ENCODE results near the gene ACSBG1. TPM values are rescaled to one million over a fixed set of nuclear protein-coding genes. Genes with fewer than 3 reads are reported as not detected.

Gene ACSBG1
- total and polyA plus RNA-seq, 4 donors: 0.47 to 7.9 (median 2.5) TPM

DNA sequence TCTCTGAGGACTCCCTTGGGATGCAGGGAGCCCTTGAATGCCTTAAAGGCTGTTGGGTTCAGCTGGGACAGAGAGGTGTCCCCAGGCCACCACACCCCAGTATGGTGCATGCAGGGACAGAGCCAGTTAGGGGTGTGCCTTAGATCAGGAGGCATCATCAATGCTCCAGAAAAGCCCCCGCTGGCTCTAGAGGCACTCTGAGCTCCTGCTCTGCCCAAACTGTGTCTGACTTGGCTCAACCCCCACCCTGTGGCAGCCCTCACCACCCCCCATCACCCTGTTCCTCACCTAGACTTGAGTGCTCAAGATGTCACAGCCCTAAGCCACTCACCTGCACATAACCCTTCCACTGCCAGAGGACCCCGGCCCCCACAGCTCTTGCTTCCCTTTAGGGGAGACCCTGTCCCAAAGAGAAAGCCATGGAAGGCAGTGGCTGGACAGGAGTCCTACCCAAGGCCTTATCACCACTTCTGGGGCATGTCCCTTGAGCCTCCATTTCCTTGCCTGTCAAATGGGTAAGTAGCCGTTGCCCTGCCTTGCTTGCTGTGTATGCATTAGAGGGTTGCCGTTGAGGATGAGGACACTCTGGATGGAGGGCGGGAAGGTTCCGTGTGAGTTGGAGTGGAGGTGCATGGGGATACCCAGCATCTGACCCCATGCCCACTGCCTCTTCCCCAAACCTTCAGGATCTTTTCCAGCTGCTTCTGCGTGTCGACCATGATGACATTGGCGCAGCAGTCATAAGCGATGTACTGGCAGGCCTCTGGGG lies 41.4 kb downstream of the ACSBG1 start:
- H3K9ac ChIP-seq (ENCODE audit: insufficient read depth in 1 of 2, low read length in 2 of 2): no peak overlapping the region
- no peaks in the 10 kb centered on the region for H3K9me3 ChIP-seq (ENCODE audit: control insufficient read depth in 4 of 4, insufficient read depth in 3 of 4, low read length in 3 of 4)
- DNase-seq (no peak), ATAC-seq (ENCODE audit: insufficient read depth, low FRiP score) (no peak)
- no peaks in the 10 kb centered on the region for H3K36me3 ChIP-seq (ENCODE audit: control insufficient read depth in 4 of 4, insufficient read depth in 4 of 4, low read length in 4 of 4)
- H3K4me3 ChIP-seq: no peak overlapping the region
- H3K27me3 ChIP-seq (ENCODE audit: control insufficient read depth in 3 of 3, insufficient read depth in 3 of 3, low read length in 2 of 3): no peaks in the 10 kb centered on the region
- 92 to 95% methylated on average over 10 of the region's 10 CpGs for WGBS, 2 donors
- no peak overlapping the region for H3K27ac ChIP-seq (ENCODE audit: low read depth in 1 of 2, low read length in 1 of 2)
- H3K4me1 ChIP-seq (ENCODE audit: control insufficient read depth in 5 of 5, insufficient read depth in 5 of 5, low read length in 5 of 5): no peaks in the 10 kb centered on the region
- no peak for TF ChIP-seq CTCF (IDR thresholded peaks at IDR 0.05; ENCODE audit: control extremely low read depth, extremely low read depth)

- no peak overlapping the region for H3K27ac ChIP-seq (ENCODE audit: low read depth in 1 of 2, low read length in 1 of 2)
- no peaks in the 10 kb centered on the region for H3K9me3 ChIP-seq (ENCODE audit: control insufficient read depth in 4 of 4, insufficient read depth in 3 of 4, low read length in 3 of 4)
- H3K4me3 ChIP-seq: no peak overlapping the region
- H3K9ac ChIP-seq (ENCODE audit: insufficient read depth in 1 of 2, low read length in 2 of 2): no peak overlapping the region
- no peaks in the 10 kb centered on the region for H3K4me1 ChIP-seq (ENCODE audit: control insufficient read depth in 5 of 5, insufficient read depth in 5 of 5, low read length in 5 of 5)
- no peaks in the 10 kb centered on the region for H3K36me3 ChIP-seq (ENCODE audit: control insufficient read depth in 4 of 4, insufficient read depth in 4 of 4, low read length in 4 of 4)
- WGBS, 2 donors: 94% methylated on average over 4 of the region's 4 CpGs
- no peaks in the 10 kb centered on the region for H3K27me3 ChIP-seq (ENCODE audit: control insufficient read depth in 3 of 3, insufficient read depth in 3 of 3, low read length in 2 of 3)
- TF ChIP-seq CTCF (IDR thresholded peaks at IDR 0.05; ENCODE audit: control extremely low read depth, extremely low read depth): no peak
- ATAC-seq (ENCODE audit: insufficient read depth, low FRiP score) (no peak), DNase-seq (no peak)
Measured at GRCh38 chr15:78182821-78183220, 51.5 kb downstream of the ACSBG1 start.

DNA sequence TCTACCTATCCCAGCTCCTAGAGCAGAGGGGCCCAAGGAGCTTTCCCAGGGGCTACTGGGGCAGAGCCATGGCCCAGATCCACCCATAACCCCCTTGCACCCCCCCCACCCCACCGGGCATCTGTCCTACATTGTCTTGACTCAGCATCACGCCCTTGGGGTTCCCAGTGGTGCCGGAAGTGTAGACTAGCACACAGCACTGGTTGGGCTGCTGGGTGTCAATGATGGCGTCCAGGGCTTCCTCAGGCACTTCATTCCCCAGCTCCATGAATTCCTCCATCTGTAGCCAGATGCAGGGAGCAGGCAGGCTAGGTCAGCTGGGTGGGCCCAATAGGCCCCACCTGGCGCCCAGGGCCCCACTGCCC lies 52.0 kb downstream of the ACSBG1 start:
- H3K36me3 ChIP-seq (ENCODE audit: control insufficient read depth in 4 of 4, insufficient read depth in 4 of 4, low read length in 4 of 4): no peaks in the 10 kb centered on the region
- ATAC-seq (ENCODE audit: insufficient read depth, low FRiP score): no peak
- H3K27ac ChIP-seq (ENCODE audit: low read depth in 1 of 2, low read length in 1 of 2): no peak overlapping the region
- no peaks in the 10 kb centered on the region for H3K4me1 ChIP-seq (ENCODE audit: control insufficient read depth in 5 of 5, insufficient read depth in 5 of 5, low read length in 5 of 5)
- TF ChIP-seq CTCF (IDR thresholded peaks at IDR 0.05; ENCODE audit: control extremely low read depth, extremely low read depth): no peak
- no peaks in the 10 kb centered on the region for H3K9me3 ChIP-seq (ENCODE audit: control insufficient read depth in 4 of 4, insufficient read depth in 3 of 4, low read length in 3 of 4)
- WGBS, 2 donors: 95 to 97% methylated on average over 5 of the region's 5 CpGs
- H3K4me3 ChIP-seq: no peak overlapping the region
- H3K27me3 ChIP-seq (ENCODE audit: control insufficient read depth in 3 of 3, insufficient read depth in 3 of 3, low read length in 2 of 3): no peaks in the 10 kb centered on the region
- no peak overlapping the region for H3K9ac ChIP-seq (ENCODE audit: insufficient read depth in 1 of 2, low read length in 2 of 2)
- DNase-seq: no peak

GRCh38 chr15:78179906-78180305 lies 54.5 kb downstream of the ACSBG1 start:
- Histone ChIP-seq H3K4me3 (no peak overlapping the region), H3K9me3 (ENCODE audit: control insufficient read depth in 4 of 4, insufficient read depth in 3 of 4, low read length in 3 of 4) (no peaks in the 10 kb centered on the region), H3K36me3 (ENCODE audit: control insufficient read depth in 4 of 4, insufficient read depth in 4 of 4, low read length in 4 of 4) (no peaks in the 10 kb centered on the region), H3K27ac (ENCODE audit: low read depth in 1 of 2, low read length in 1 of 2) (no peak overlapping the region), H3K27me3 (ENCODE audit: control insufficient read depth in 3 of 3, insufficient read depth in 3 of 3, low read length in 2 of 3) (no peaks in the 10 kb centered on the region), H3K9ac (ENCODE audit: insufficient read depth in 1 of 2, low read length in 2 of 2) (no peak overlapping the region), H3K4me1 (ENCODE audit: control insufficient read depth in 5 of 5, insufficient read depth in 5 of 5, low read length in 5 of 5) (no peaks in the 10 kb centered on the region)
- DNase-seq (no peak), ATAC-seq (ENCODE audit: insufficient read depth, low FRiP score) (no peak)
- TF ChIP-seq CTCF (IDR thresholded peaks at IDR 0.05; ENCODE audit: control extremely low read depth, extremely low read depth): no peak
- WGBS, 2 donors: 89 to 94% methylated on average over 5 of the region's 5 CpGs

Measured in lung (tissue), 12 donors.